ENCODE data around the gene PNKP.

The PNKP gene

DNA sequence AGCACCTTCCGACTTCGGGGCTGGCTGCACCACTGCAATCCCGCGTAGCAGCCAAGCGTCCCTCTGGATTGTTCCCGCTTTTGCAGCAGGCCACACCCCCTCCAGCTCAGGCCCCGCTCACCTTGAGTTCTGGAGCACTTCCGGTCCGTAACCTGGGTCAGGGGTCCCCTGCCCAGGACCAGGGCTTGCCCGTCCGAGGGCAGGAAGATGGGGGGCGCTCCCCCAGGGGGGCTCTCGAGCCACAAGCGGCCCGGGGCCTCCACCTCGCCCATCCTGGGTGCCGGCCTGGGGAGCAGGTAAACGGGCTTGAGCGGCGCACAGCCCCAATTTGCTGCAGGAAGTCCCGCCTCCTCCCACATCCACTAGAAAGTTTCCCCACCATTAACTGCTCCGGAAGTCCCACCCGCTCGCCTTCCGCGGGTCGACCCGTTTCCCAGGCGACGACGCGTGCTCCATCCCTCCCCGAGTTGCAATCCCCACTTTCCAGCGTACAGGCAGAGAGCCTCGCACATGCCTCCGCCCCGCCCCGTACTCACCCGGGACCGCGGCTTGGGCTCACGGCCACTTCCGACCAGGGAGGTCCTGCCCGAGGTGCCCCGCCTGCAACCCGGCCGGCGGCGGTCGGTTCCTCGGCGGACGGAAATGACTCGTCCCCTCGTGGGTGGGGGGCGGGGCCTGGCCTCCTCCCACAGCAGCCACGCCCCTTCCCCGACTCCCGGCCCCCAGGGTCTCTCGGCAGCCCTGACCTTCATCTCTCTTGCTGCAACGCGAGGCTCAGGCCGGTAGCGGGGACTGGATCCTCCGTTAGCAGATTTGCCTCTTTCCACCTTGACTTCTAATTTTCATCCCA, at the start of gene PNKP:
TSS of gene PNKP (minus strand) at position 644 of the 850 bp plus-strand sequence. CDS start at position 272, 372 bp downstream.
- Histone ChIP-seq H3K4me3 (ENCODE audit: low read depth, low read length) (peak within 1 kb of the TSS; percentile 99), H3K27ac (ENCODE audit: low read depth, low read length) (peak within 1 kb of the TSS; percentile 96), H3K27me3 (ENCODE audit: control insufficient read depth, insufficient read depth, low read length) (no peaks in the 10 kb centered on the region), H3K9ac (ENCODE audit: low read depth, low read length) (peak within 1 kb of the TSS; percentile 84), H3K4me1 (ENCODE audit: control insufficient read depth, insufficient read depth, low read length) (peaks cover 15% of the 10 kb centered on the region), H3K9me3 (ENCODE audit: control insufficient read depth, insufficient read depth, low read length) (no peaks in the 10 kb centered on the region), H3K36me3 (ENCODE audit: control insufficient read depth, insufficient read depth, low read length) (peaks cover 33% of the 10 kb centered on the region)

GRCh38 chr19:49915271-49915670, 47.9 kb upstream of the PNKP start:
- H3K27ac ChIP-seq (ENCODE audit: low read depth, low read length): no peak overlapping the region
- H3K9ac ChIP-seq (ENCODE audit: low read depth, low read length): no peak overlapping the region
- no peaks in the 10 kb centered on the region for H3K9me3 ChIP-seq (ENCODE audit: control insufficient read depth, insufficient read depth, low read length)
- H3K27me3 ChIP-seq (ENCODE audit: control insufficient read depth, insufficient read depth, low read length): no peaks in the 10 kb centered on the region
- peaks cover 79% of the 10 kb centered on the region for H3K36me3 ChIP-seq (ENCODE audit: control insufficient read depth, insufficient read depth, low read length)
- H3K4me3 ChIP-seq (ENCODE audit: low read depth, low read length): no peak overlapping the region
- H3K4me1 ChIP-seq (ENCODE audit: control insufficient read depth, insufficient read depth, low read length): no peaks in the 10 kb centered on the region

DNA sequence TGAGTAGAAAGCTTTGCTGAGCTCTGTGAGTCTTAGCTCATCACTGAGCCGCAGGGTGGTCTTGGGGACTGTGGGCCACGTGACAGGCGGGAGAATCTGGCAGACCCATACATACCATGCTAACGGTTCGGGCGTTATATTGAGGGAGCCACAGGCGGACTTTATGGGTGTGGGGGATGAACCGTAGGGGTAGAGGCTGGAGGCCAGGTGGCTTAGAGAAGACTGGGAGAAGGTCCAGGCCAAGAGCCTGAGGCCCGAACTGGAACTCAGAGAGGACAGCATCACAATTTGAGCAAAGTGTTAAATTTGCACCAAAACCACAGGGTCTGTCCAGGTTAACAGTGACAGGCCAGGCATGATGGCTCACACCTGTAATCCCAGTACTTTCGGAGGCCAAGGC, 46.3 kb upstream of the PNKP start:
- Histone ChIP-seq H3K9ac (ENCODE audit: low read depth, low read length) (no peak overlapping the region), H3K36me3 (ENCODE audit: control insufficient read depth, insufficient read depth, low read length) (peaks cover 88% of the 10 kb centered on the region), H3K9me3 (ENCODE audit: control insufficient read depth, insufficient read depth, low read length) (no peaks in the 10 kb centered on the region), H3K4me3 (ENCODE audit: low read depth, low read length) (no peak overlapping the region), H3K27me3 (ENCODE audit: control insufficient read depth, insufficient read depth, low read length) (no peaks in the 10 kb centered on the region), H3K27ac (ENCODE audit: low read depth, low read length) (no peak overlapping the region), H3K4me1 (ENCODE audit: control insufficient read depth, insufficient read depth, low read length) (no peaks in the 10 kb centered on the region)

GRCh38 chr19:49912965-49913685, 45.7 kb upstream of the PNKP start:
- Histone ChIP-seq H3K27me3 (ENCODE audit: control insufficient read depth, insufficient read depth, low read length) (no peaks in the 10 kb centered on the region), H3K4me1 (ENCODE audit: control insufficient read depth, insufficient read depth, low read length) (no peaks in the 10 kb centered on the region), H3K9me3 (ENCODE audit: control insufficient read depth, insufficient read depth, low read length) (no peaks in the 10 kb centered on the region), H3K27ac (ENCODE audit: low read depth, low read length) (no peak overlapping the region), H3K36me3 (ENCODE audit: control insufficient read depth, insufficient read depth, low read length) (peaks cover 89% of the 10 kb centered on the region), H3K9ac (ENCODE audit: low read depth, low read length) (no peak overlapping the region), H3K4me3 (ENCODE audit: low read depth, low read length) (no peak overlapping the region)

- no peak overlapping the region for H3K4me3 ChIP-seq (ENCODE audit: low read depth, low read length)
- peaks cover 88% of the 10 kb centered on the region for H3K36me3 ChIP-seq (ENCODE audit: control insufficient read depth, insufficient read depth, low read length)
- H3K9me3 ChIP-seq (ENCODE audit: control insufficient read depth, insufficient read depth, low read length): no peaks in the 10 kb centered on the region
- no peak overlapping the region for H3K9ac ChIP-seq (ENCODE audit: low read depth, low read length)
- H3K4me1 ChIP-seq (ENCODE audit: control insufficient read depth, insufficient read depth, low read length): peaks cover 7% of the 10 kb centered on the region; the same call in 1 of the 2 replicates
- H3K27me3 ChIP-seq (ENCODE audit: control insufficient read depth, insufficient read depth, low read length): no peaks in the 10 kb centered on the region
- H3K27ac ChIP-seq (ENCODE audit: low read depth, low read length): no peak overlapping the region
Observed at GRCh38 chr19:49911381-49912145, 44.2 kb upstream of the PNKP start.

DNA sequence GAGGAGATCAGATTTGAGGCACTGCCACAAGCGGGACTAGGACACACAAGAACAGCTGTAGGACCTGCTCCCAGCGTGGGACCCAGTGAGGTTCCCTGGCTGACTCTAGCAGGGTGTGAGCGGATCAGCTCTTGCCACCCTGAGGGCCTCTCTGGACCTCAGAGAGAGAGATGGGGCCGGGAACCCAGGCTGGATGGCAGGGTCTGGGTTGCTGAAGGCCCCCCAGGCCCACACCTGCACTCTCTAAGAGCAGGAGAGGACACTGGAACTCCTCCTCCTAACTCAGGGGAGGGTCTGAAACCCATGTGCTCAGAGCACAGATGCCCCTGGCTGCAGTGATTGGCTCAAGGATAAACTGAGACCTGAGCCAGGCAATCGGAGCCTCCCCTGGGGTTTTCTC, 42.8 kb upstream of the PNKP start:
- H3K9ac ChIP-seq (ENCODE audit: low read depth, low read length): no peak overlapping the region
- H3K4me1 ChIP-seq (ENCODE audit: control insufficient read depth, insufficient read depth, low read length): peaks cover 7% of the 10 kb centered on the region; the same call in 1 of the 2 replicates
- H3K27ac ChIP-seq (ENCODE audit: low read depth, low read length): no peak overlapping the region
- H3K36me3 ChIP-seq (ENCODE audit: control insufficient read depth, insufficient read depth, low read length): peaks cover 79% of the 10 kb centered on the region
- no peak overlapping the region for H3K4me3 ChIP-seq (ENCODE audit: low read depth, low read length)
- H3K9me3 ChIP-seq (ENCODE audit: control insufficient read depth, insufficient read depth, low read length): no peaks in the 10 kb centered on the region
- H3K27me3 ChIP-seq (ENCODE audit: control insufficient read depth, insufficient read depth, low read length): no peaks in the 10 kb centered on the region

- Histone ChIP-seq H3K36me3 (ENCODE audit: control insufficient read depth, insufficient read depth, low read length) (peaks cover 67% of the 10 kb centered on the region), H3K9me3 (ENCODE audit: control insufficient read depth, insufficient read depth, low read length) (no peaks in the 10 kb centered on the region), H3K27me3 (ENCODE audit: control insufficient read depth, insufficient read depth, low read length) (no peaks in the 10 kb centered on the region), H3K4me1 (ENCODE audit: control insufficient read depth, insufficient read depth, low read length) (peaks cover 7% of the 10 kb centered on the region; the same call in 1 of the 2 replicates), H3K4me3 (ENCODE audit: low read depth, low read length) (no peak overlapping the region), H3K9ac (ENCODE audit: low read depth, low read length) (no peak overlapping the region), H3K27ac (ENCODE audit: low read depth, low read length) (no peak overlapping the region)
Observed at GRCh38 chr19:49908480-49909420, 41.4 kb upstream of the PNKP start.

GRCh38 chr19:49907745-49908446, 40.5 kb upstream of the PNKP start:
- Histone ChIP-seq H3K27ac (ENCODE audit: low read depth, low read length) (no peak overlapping the region), H3K36me3 (ENCODE audit: control insufficient read depth, insufficient read depth, low read length) (peaks cover 59% of the 10 kb centered on the region), H3K27me3 (ENCODE audit: control insufficient read depth, insufficient read depth, low read length) (no peaks in the 10 kb centered on the region), H3K9me3 (ENCODE audit: control insufficient read depth, insufficient read depth, low read length) (no peaks in the 10 kb centered on the region), H3K4me3 (ENCODE audit: low read depth, low read length) (no peak overlapping the region), H3K9ac (ENCODE audit: low read depth, low read length) (no peak overlapping the region), H3K4me1 (ENCODE audit: control insufficient read depth, insufficient read depth, low read length) (peaks cover 7% of the 10 kb centered on the region; the same call in 1 of the 2 replicates)

DNA sequence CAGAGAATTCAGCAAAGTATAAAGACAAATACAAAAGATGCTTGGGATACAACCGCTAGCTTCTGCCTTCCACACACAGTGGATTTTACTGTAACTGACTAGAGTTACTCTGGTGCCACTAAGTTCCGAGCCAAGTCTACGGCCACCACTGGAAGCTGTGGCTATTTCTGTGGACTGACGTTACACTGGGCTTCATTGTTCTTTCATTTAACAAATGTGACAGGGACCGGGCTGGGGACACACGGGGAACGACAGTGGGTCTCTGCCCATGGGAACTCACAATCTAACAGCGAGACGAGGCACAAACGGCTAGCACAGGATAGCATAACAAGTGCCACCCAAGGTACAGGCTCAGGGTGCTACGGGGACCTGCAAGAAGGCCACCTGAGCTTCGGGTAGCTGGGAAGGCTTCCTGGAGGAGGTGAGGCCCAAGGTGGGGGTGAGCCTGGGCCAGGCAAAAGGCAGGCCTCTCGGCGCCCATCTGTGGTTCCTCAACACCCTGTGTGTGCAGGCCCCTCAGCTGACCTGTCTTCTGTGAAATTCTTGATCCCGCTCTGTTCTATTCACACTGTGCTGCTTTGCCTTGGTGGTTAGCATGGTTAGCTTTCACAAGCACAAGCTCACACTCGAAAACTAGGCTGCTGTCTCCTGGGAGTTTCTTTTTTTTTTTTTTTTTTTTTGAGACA, 39.6 kb upstream of the PNKP start:
- no peaks in the 10 kb centered on the region for H3K27me3 ChIP-seq (ENCODE audit: control insufficient read depth, insufficient read depth, low read length)
- H3K4me1 ChIP-seq (ENCODE audit: control insufficient read depth, insufficient read depth, low read length): peaks cover 7% of the 10 kb centered on the region; the same call in 1 of the 2 replicates
- no peak overlapping the region for H3K4me3 ChIP-seq (ENCODE audit: low read depth, low read length)
- no peak overlapping the region for H3K27ac ChIP-seq (ENCODE audit: low read depth, low read length)
- H3K36me3 ChIP-seq (ENCODE audit: control insufficient read depth, insufficient read depth, low read length): peaks cover 52% of the 10 kb centered on the region
- H3K9ac ChIP-seq (ENCODE audit: low read depth, low read length): no peak overlapping the region
- no peaks in the 10 kb centered on the region for H3K9me3 ChIP-seq (ENCODE audit: control insufficient read depth, insufficient read depth, low read length)
